GM19043 (cell line): ENCODE measurements around the gene RHOBTB3.
"Not testable (repeated sequence)": the region's sequence is repeated elsewhere in the genome, so short reads cannot be mapped to it uniquely, and the experiment has no call there.

ENCODE experiments used
- ATAC-seq: cut with Tn5 transposase; IDR thresholded peaks from one replicate; pipeline ENCODE4 v1.9.1; 2021; ENCODE audit warnings: low read depth; ENCODE audit not compliant: unreplicated experiment

Gene RHOBTB3

DNA sequence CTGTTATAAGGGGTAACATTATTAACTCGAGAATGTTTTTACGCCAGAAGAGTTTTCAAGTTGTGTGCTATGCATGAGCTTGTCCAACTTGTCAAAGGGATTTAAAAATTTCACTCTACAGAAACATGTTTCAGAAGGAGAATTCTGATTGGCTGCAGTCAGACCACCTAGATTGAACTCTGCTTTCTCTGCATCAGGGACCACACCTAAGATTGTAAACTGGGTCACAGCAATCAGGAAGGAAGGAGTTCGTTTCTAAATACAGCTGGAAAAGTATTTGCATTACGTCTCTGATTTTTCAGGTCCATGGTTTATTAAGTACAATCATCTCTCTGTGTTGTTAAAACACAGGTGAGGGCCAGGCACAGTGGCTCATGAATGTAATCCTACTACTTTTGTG is 85.6 kb downstream of the RHOBTB3 start:
- no peak for ATAC-seq

DNA sequence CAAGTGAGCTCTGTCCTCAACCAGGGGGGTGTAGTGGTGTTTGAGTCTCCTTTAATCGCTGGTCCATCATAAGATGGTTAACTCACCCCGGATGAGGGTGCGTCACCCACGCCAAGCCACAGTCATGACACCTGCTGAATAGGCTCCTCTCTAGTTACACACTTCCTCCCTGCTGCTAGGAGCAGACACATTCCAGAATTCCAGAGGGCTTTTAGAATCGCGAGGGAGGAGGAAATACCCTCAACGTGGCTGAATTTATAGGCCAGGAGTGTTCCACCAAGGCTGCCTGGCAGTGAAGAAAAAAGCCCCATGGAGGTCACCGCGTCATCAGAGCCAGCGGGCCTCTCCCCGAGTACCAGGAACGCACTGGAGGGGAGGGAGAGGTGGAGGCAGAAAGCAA is 86.3 kb downstream of the RHOBTB3 start:
- no peak for ATAC-seq

DNA sequence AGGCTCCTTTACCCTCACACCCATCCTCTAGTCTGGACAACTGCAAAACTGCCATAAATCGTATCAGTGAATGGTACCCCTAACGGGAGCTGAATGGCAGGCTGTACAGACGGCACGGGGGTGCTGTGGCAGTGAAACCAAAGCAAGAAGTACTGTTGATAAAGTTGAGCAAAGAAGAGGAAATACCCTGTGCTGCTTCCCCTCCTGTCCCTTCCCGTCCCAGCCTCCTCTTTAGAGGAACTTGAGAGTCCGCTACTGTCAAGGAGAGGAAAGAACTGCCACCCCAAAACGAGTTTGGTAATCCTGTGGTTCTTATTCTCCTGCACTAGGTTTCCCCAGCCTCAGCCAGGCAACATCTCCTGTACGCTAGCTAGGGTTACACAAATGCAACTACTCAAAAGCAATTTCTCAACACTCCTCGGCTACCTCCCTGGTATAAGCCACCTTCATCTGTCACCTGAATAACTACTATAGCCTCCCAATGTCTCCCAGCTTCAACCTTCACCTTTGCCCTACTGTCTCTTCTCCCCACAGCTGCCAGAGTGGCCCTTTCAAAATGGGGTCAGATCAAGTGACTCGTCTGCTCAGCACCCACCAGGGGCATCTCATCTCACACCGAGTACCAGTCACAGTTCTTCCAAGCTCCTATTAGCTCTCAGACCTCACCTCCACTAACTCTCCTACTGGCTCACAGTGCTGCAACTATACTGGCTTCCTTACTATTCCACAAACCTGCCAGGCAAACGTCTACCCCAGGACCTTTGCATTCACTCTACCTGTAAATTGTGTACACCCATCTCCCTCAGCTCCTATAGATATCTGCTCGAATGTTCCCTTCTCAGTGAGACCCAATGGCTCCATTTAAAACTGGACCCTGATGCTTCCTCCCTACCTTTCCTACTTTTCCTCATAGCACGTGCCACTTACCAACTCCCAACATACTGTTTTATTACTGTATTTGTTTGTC is 87.3 kb downstream of the RHOBTB3 start:
- no peak for ATAC-seq

DNA sequence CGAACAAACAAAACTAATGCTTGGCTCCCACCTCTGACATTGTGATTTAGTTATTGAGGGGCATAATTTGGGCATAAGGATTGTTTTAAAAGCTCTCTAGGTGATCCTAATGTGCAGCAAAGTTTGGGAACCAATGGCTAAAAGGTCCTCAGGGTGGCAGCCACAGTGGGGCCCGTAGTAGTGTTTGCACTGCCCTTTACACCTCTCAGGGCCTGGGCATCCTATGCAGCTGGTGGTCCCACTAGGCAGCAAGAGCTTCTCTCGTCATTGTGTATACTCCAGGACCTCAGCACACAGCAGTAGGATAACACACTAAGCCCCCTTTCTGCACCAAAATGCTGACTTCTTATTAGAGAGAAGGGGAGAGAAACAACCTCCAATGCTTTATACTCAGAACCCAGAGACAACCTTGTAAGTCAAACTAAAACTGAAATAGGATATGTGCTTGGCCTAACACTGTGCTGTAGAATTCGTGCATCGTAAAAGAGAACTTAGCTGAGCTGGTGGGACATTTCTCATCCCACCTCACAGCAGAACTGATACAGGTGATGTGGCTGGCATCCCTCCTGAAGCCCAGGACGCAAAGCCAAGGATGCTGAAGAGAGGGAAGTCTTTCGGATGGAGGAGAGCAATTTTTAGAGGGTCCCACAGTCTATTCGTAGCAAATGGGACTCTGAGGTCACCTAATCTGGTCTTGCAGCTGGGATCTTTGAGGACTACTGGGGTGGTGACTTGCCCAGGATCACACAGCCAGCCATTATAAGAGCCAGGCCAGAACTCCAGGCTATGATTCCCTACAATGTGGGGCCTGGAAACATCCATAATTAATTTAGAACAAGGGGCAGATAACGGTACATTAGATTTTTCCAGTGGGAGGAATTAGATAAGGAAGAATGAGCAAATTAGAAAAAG is 90.2 kb downstream of the RHOBTB3 start:
- ATAC-seq = peak; percentile 29

DNA sequence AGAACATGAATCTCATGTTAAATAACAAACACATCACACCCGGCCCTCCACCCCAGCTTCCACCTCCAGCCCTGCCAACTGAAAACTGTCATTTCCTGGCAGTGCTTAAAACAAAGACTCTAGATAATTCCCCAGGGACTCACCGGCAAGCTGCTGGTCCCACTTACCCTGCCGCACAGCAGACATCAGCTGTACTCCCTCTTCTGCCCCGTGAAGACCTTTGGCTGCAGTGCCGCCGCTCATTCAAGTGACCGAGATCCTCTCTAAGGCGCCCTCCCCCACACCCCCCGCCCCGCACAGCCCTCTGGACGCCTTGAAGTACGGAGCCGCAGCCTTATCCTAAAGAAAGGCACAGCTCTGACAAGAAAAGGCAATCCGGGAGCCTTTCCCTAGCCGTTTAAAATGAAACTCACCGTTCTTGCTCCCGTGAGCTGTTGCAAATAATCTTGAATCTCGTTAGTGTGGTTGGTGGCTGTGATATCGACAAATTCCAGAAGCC is 91.0 kb downstream of the RHOBTB3 start:
- peak; percentile 31 for ATAC-seq

DNA sequence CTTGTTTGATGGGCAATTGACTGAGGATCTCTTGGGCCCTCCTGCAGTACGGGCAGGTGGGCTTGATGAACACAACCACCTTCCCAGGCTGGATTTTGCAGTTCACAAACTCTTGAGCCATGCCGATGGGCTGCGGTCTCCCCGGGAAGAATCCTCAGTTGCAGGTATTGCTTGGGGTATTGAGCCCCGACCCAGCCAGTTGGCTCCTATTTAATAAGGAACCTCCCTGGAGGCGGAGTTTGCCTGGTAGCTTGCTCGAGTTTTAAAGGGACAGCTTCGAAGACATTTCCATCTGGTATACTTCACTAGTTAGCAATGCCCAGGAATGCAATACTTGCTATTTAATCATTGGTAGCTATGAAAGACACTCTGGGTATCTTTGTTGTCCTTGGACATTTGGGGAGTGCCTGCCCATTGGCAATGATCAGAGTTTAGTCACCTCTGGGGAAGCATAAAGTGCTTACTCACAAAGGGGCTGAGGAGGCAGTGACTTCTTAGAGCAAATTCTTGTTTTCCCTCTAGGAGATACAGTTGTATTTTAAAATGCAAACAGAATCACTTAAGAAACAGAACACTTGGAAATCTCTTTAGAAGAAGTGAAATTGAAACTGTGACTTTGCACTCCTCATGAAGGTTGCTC is 91.5 kb downstream of the RHOBTB3 start, which contains the start of gene GLRX:
GLRX (minus strand) TSS at position 185 of the 640 bp plus-strand sequence; CDS start at position 121, 64 bp downstream.
- peak; percentile 44 for ATAC-seq

DNA sequence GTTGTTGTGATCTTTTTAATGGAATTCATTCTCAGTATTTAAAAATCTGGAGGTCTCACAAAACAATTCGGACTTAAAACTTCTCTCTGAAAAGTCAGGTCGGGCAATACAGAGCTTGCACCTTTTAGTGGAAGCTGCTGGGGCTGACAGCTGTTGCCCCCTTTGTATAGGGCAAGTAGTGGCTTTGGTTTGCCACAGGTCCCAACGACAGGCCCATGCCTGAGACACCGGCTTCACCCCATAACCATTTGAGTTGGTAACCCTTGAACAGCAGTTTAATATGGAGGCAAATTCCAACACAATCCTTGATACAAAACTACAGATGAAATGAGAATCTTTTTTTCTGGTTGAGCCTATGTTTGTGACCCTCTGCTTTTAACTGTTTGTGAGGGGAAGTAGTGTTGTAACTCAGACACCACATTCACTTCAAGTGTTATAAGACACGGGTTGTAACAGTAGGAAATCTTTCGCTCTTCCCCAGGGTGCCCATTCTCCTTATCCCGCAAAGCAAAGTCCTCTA is 92.1 kb downstream of the RHOBTB3 start:
- ATAC-seq = no peak

DNA sequence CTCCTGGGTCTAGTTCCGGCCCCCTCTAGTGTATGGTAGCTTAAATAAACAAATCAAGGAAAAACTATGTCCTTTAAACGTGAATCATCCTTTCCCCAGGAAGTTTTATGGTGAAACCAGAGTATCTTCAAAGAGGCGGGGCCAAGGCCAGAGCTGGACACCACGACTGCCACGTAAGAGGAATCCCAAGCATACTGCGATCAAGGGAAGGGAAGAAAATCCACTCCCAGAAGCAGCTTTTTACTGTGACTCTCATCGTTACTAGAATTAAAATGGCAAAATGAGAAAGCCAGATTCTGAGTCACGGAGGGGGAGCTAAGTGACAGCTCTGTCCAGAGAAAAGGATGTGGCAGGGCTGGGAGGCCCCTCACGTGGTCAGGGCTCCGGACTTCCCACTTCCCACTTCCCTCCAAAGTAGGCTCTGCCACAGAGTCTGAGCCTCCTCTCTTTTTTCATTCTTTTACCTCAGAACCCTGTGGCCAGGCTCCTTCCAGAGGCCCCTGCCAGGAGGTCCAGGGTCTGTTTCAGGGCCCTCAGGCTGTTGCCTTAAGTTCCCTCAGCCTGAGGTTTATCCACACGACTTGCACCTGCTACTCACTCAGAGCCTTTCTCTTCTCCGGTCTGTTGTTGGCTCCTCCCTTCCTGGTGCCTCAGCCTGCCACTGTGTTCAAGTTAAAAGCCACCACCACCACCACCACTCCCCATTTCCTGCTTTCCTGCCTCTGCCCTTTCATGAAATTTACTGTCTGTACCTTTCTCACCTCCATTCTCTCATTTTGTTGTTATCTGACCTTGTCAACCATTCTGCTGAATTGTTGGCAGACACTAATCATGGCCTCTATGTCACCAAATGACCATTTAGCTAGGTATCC is 92.8 kb downstream of the RHOBTB3 start:
- peak; percentile 40 for ATAC-seq

DNA sequence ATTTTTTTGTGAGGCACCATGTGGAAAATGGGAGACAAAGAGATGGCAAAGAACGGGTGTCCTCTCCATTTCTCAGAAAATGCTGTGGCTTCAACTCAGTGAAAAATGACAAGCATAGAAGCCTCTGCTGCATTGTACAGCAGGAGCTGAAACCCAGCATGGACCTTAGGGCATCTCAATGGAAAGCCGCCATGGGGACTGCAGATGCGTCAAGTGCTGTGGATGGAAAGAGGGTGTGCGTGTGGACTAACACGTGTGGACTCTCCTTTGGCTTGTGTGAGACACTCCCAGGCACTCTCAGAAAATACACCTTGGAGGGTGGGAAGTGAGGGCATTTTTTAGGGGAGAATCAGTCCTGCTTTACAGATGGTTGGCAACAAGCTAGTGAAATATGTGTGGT is 93.6 kb downstream of the RHOBTB3 start:
- no peak for ATAC-seq

DNA sequence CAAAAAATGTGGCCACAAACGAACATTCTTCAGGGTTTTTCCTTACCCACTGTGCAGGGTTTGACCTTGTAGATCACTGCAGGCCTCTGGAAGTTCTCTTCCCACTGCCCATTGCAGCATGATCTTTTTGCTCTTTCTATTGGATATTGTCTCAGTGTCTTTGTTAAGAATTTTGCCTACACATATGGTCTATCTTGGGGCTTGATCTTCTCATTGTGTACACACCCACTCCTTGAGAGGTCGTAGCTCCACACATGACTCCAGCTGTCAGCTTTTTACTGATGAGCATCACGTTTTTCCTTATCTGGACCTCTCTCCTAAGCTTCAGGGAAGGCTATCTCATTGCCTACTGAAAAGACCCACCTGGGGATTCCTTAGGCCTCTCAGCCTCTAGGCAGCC is 94.4 kb downstream of the RHOBTB3 start:
- no peak for ATAC-seq

DNA sequence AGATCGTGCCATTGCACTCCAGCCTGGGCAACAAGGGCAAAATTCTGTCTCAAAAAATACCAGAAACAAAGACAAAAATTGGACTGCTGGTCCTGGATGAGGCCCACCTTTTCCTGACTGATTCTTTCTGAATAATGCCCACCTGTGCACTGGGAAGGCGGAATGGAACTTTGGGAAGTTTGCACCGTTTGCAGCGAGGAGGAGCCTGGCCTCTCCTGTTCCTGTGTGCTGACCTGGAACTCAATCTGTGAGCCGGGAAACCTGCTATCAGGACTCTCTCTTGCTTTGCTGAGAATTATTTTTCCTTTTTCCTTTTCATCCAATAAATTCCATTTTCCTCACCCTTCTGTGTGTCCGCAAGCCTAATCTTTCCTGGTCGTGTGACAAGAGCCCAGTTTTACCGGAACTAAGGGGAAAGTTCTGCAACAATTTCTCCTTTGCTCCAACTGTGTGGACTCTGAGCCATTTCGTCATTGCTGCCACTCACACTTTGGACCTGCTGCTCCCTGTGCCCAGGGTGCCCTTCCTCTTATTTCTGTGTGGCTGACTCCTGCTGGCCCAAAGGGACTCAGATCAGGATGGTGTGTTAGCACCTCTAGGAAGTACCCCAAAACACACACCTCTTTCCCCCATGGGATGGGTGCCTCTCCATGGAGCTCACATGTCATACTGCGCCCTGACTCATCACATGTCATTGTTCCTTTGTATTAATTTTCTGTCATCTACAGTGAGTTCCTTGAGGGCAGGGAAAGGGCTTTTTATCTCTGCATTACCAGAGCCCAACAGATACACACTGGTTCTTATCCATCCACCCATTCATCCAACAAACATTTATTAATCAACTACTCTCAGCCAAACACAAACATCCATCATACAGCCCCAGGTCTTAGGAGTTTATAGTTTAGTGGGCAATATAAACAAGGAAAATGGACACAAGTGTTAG is 96.1 kb downstream of the RHOBTB3 start:
- ATAC-seq = no peak

DNA sequence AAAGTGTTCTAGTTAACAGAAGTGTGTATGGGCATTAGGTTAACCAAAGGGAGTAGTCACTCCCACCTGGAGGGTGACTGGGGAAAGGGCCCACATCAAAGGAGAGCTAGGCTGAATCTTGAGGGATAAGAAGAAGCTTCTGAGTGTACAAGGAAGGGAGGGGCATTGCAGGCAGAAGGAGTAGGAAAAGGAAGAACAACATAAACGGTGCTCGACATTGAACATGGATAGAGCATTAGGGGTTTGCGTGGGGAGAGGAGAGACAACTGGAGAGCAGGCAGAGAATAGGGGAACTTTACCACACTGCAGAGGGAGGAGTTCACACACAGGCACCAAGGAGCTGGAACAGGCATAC is 96.7 kb downstream of the RHOBTB3 start:
- ATAC-seq = no peak

DNA sequence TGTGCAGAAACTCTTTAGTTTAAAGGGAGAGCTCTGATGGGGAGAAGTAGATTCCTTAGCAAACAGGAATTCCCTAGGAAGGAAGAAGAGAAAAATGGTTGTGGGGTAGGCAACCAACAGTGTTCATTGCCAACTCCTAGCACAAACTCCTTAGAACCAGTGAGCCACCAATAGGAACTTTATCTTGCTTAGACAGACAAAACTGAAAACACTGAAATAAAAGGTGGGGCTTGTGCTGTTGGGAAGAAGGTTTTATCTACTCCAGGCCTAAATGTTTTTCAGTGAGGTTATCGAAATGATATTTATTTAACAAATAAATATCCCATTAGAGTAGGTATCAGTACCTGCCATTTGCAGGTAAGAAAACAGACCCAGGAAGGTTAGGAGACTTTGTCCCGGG is 99.1 kb downstream of the RHOBTB3 start:
- no peak for ATAC-seq

DNA sequence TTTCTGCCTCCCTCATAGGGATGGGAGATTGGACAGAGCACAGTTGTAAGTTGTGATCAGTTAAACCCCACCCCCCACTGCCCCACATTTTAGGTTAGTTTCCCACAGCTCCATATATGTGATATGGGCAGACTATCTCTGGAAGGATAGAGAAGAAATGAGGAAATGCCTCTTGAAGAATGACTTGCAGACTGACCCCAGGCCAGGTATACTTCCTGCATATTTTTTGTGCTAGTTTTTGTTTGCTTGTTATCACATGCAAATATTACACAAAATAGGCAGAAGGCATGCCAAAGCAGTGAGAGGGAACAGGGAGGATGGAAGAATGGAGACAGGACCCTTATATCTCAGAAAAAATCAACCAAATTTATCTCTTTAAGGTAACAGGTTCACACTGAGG is 101.5 kb downstream of the RHOBTB3 start:
- ATAC-seq = no peak

DNA sequence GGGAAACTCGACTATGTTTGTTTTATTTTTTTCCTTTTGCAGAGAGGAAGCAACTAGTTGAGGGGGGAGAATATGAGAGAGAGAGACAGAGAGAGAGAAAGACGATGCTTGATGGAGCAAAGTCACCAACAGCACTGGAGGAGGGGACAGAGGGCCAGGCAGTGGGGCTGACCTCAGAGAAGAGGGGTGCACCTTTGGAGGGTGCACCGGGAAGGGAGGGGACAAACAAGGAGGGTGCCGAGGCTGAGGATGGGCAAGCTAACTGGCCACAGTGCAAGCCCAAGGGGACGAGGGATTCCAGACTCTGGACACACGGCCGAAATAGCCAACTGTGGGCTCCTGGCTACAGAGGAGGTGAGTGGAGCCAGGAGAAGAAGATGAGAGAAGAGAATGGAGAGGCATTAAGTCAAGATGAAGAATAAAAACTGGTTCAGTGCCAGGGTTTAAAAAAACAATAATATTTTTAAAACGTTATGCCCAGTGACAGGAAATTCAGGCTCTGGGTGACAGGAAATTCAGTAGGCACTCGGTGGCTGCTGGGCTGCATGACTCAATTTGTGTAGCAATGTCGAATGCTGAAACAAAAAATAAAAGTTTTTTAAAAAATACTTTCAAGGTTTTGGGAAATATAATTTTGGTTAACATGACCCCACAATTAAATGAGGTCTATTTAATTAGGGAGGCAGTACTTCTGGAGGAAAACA is 104.7 kb downstream of the RHOBTB3 start:
- no peak for ATAC-seq

DNA sequence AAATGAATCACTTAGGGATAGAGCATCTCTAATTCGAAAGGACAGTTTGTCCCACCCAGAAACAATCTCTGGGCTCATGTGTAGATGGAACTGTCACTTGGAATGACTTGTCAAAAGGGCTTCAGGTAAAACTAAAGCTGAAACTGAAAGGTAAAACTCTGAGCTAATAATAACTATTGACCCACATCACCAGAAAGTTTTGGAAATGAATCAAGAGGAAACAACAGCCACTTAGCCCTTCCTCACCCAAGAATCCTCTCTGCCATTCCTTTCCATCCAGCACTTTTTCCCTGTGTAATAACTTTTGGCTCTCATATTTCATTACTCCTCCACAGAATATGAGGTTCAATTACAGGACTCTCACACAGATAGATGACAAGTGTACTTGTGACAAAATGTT is 105.4 kb downstream of the RHOBTB3 start:
- ATAC-seq = no peak

DNA sequence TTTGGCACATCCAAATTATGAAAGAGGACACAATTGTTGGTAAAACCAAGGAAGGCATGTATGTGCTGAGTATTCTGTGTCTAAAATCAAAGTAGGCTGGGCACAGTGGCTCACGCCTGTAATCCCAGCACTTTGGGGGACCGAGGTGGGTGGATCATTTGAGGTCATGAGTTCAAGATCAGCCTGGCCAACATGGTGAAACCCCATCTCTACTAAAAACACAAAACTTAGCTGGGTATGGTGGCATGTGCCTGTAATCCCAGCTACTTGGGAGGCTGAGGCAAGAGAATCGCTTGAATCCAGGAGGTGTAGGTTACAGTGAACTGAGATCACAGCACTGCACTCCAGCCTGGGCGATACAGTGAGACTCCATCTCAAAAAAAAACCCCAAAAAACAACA is 105.8 kb downstream of the RHOBTB3 start:
- ATAC-seq = not testable (repeated sequence)

DNA sequence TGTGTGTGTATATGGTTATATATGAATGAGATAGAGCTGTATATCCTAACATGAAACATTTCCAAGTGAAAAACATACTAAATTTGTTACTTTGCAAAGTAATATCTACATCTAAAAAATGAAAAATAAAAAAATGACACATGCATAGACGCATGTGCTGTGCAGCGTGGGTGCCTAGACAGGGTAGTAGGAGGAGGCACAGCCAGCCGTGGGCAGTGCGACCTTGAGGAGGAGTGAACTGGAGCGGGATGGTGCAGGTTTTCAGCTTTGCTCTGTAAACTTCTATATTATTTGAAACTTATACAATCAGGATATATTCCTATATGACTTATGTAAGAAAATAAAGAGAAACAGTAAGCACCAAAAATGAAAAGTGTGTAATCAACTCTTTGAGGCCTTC is 106.4 kb downstream of the RHOBTB3 start:
- ATAC-seq = no peak
